IPS-NIHi11 (cell line): ENCODE results near the gene STK35.

Source experiments
- DNase-seq: peaks from one replicate; pipeline ENCODE4 v3.0.0; 2012; ENCODE audit warnings: mixed read lengths, low spot score

The STK35 gene

GRCh38 chr20:2136275-2136674 lies 34.6 kb downstream of the STK35 start:
- no peak for DNase-seq

GRCh38 chr20:2137552-2138201 lies 36.0 kb downstream of the STK35 start:
- no peak for DNase-seq

DNA sequence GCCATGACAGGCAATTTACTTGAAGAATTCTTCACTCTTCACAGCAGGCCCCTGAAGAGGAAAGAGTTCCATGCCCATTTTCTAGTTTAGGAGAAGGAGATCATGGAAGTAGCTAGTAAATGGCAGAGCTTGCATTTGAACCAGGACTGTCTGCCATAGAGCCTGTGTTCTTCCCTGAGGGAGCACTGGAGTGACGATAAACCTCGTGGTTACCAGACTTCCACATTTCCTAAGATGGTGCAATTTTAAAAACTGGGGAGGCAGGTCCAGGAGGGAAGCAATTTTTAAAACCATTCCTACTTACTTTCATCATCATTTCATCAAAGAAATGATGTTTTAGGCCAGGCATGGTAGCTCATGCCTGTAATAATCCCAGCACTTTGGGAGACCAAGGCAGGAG lies 36.8 kb downstream of the STK35 start:
- no peak for DNase-seq

DNA sequence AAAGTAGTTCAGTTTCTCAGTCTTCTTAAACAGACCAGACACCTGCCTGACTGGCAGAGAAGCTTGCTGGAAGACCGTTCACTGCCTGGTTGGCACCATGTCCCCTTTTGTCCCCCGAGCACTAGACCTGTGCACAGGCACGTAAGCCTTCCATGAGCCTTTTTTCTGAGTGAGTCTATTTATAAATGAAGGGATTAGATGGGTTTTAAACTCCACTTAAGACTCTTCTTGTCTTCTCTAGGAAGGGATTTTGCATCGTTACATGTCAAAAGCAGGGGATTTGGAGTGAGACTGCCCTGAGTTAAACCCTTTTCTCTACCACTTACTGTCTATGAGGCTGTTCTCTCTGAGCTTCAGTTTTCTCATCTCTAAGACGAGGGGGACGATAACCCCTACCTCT lies 37.6 kb downstream of the STK35 start:
- DNase-seq = no peak

GRCh38 chr20:2139736-2140135 lies 38.1 kb downstream of the STK35 start:
- no peak for DNase-seq

GRCh38 chr20:2140561-2140960 lies 38.9 kb downstream of the STK35 start:
- no peak for DNase-seq

- DNase-seq = no peak
These were observed 40.3 kb downstream of the STK35 start for GRCh38 chr20:2141600-2142575.

DNA sequence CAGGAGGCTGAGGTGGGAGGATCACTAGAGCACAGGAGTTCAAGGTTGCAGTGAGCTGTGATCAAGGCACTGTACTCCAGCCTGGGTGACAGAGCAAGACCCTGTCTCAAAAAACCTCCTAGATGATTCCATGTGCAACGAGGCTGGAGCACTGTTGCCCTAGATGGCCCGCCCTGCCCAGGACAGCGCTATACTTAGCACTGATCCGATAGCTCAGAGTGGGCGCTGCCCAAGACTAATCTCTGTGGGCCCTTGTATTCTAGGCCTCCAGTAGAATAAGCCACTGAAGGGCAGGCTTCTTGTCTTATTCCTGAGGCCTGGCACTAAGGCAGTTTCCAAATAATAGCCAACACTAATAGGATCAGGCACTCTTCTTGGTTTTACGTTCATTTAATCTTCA lies 41.0 kb downstream of the STK35 start:
- DNase-seq = no peak

DNA sequence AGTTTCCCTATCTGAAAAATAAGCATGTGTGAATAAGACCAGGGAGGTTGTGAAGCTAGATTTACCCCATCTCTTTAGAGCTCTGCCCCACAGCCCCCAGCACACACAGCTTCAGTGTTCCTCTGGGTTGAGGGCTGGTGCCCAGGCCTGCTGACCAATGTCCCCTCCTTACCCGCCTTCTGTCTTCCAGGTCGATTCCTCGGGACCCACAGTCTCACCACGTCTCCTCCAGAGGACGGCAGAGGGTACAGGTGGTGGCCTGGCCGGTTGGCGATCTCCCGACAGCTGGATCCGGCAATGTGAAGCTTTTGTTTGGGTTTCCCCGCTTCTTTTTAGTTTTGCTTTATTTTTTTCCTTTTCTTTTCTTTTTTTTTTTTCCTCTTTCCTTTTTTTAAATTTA lies 42.0 kb downstream of the STK35 start:
- DNase-seq = no peak

DNA sequence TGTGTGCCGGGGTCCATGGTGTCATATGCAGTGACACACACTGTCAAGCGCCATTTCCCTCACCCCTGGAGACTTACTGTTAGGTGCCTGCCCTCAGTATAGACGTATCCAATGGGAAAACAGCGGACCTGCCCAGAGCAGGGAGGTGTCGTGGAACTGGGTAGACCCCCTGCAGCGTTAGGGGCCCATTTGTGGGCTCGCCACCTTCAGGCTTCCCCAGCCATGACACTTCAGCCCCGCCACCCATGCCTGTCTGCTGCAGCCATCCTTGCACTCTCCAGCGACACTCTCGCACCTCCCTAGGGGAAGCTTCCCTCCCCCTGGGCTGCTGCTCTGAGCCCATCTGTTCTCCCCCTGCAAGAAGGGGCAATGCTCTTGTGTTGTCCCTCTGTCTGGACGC lies 43.2 kb downstream of the STK35 start:
- DNase-seq = no peak

GRCh38 chr20:2145376-2145775 lies 43.7 kb downstream of the STK35 start:
- DNase-seq = no peak

DNA sequence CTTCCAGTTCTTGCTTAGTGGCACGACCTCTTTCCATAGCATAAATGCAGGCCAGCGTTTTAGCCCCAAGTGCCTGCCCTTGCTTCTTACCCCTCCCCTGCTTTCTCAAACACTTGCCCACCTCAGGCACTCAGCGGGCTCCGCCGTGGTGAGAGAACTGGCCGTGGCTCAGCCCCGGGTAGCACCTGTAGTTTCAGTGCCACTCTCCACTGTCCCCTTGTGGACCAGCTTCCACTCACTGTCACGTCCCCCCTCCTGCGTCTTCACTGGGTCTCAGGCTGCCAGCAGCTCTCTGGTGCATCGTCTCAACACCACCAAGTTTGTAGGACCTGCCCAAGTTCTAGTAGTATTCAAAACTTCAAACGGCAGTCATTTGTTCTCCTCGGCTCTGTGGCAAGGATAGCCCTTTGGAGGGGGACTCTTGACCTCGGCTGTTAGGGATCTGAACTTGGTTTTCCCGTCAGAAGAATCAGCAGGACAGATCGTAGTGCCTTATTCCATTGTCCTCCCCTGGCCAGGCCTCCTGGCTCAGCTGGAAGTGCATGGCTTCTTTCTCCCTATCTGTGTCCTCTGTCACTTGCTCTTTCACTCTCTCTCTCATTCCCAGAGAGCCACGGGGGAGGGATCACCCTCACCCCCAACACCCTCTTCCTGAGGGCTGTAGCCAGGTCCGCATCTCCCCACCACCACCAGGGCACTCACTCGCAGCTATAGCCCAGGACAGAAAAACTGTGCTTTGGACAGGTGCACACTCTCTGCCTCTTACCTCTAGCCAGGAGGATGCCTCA lies 44.6 kb downstream of the STK35 start:
- no peak for DNase-seq

GRCh38 chr20:2149507-2149906 lies 47.9 kb downstream of the STK35 start:
- no peak for DNase-seq

DNA sequence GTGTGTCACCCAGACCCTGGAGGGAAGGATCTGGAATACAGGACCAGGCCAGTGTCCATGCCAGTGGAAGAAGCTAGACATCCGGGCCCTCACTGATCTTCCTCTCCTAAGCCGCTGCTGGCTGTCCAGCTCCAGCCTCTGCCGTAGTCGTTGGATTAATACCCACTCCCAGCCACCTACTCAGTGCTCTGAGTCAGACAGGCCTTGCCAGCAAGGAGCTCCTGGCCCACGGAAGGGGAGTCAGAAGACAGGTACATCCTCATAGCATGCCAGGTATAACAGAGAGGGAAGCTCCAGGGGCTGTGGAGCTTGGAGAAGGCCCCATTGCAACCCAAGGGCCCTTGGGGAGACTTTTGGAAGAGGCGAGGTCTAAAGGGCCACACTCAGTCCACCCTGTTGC lies 49.0 kb downstream of the STK35 start:
- no peak for DNase-seq

DNA sequence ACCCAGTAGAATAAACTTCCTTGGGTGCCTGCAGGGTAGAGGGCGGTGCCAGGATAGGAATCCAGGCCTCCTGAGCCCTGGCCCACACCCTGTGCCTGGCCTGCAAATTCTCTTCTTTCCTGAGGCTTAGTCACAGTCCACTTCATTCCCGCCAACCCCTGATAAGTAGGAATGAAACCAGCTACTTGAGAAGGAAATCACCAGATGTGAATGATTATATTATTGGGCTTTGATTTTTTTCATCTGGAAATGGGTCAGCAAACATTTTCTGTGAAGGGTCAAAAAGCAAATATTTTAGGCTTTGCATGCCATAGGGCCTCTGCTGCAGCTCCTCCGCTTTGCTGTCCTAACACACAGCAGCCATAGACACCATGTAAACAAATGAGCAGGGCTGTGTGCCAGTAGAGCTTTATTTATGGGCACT lies 50.2 kb downstream of the STK35 start:
- DNase-seq = no peak

DNA sequence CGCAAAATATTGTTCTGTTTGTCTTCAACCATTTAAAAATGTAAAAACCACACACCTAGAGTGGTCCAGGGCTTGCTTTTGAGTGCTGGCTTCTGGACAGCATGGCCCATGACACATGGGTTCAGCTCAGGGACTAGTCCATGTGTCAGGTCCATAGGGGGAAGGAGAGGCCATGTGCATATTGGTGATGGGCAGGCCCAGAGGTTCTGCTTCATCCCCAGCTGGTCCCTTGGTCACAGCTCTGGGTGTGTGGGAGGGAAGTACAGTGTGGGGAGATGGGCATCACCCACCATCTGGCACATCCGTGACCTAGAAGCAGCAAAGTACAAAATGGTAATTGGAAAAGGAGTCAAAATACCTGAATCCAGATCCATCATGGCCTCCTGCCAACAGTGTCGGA lies 50.7 kb downstream of the STK35 start:
- DNase-seq = no peak

DNA sequence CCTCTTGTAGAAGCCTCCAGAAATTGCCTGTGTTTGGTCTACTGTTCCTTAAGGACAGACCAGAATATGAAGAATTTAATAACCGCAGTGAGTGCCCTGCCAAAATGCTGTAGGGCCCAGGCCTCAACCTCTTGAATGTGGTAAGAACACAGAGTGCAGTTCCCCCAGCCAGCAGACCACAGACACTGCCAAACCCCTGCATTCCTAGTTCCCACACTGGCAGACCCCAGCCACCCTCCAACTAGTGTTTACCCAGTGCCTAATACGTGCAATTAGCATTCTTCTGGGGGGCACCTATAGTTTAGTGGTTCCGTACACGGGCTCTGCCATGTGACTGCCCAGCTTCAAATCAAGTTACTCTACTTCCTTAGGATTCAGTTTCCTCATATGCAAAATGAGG lies 51.7 kb downstream of the STK35 start:
- DNase-seq = no peak

DNA sequence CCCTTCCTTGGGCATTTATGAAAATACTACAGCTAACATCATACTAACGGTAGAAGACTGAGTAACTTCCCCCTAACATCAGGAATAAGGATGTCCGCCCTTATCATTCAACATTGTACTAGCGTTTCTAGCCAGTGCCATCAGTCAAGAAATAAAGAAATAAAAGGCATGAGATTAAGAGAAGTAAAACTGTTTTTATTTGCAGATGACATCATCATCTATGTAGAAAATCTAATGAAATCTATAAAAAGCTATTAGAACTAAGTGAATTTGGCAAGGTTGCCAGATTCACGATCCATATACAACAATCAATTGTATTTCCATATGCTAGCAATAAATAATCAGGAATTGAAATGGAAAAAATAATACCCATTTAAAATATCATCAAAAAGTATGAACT lies 54.6 kb downstream of the STK35 start:
- DNase-seq = no peak

- no peak for DNase-seq
These were observed 55.3 kb downstream of the STK35 start for GRCh38 chr20:2156666-2157624.

DNA sequence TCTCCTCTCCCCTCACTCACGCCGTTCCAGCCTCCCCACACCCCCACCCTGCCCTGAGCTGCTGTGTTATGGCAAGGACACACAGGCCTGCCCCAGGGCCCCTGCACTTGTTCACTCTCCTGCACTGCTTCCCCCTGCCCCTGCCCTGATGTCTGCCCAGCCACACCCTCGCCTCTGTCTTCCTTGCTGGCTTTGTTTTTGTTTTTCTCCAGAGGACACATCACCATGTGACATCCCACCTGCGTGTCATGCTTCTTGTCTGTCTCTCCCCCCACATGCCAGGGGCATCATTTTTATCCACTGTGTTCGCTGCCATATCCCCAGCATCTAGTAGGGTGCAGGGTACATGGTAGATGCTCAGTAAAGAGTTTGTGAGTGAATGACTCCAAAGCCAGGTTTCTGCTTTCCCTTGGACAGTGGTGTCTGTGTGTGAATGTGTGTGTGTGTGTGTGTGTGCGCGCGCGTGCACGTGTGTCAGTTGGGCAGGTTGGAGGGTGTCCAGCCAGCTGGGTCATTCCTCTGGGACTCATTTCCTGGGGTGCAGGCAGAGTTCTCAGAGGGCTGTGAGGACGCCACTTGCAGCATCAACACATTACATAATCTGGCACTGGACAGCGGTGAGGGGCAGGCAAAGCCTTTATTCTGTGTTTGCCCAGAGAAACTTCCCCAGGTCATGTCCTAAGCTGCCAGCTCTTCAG lies 60.6 kb downstream of the STK35 start:
- DNase-seq = no peak

DNA sequence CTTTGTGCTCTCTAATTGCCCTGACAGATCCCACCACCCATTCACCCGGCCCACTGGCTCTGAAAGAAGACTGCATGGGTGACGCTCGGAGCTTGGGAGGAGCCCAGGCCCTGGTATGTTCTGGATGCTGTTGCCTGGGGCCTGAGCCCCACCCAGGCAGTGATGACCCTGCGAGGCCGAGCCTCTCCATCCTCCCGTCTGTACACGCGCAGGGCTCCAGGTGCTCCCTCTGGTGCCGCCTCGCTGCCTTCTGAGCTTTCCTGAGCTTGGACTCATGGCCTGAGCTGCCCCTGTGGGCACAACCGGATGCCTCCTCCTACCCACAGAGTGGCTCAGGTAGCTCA lies 61.2 kb downstream of the STK35 start:
- no peak for DNase-seq
